Measurements from ENCODE around the gene PALLD. TPM values are rescaled to one million over a fixed set of nuclear protein-coding genes. Genes with fewer than 3 reads are reported as not detected.

Gene PALLD
- total and polyA plus RNA-seq, 3 donors from 2014 or later = 138 to 156 (median 146) TPM

DNA sequence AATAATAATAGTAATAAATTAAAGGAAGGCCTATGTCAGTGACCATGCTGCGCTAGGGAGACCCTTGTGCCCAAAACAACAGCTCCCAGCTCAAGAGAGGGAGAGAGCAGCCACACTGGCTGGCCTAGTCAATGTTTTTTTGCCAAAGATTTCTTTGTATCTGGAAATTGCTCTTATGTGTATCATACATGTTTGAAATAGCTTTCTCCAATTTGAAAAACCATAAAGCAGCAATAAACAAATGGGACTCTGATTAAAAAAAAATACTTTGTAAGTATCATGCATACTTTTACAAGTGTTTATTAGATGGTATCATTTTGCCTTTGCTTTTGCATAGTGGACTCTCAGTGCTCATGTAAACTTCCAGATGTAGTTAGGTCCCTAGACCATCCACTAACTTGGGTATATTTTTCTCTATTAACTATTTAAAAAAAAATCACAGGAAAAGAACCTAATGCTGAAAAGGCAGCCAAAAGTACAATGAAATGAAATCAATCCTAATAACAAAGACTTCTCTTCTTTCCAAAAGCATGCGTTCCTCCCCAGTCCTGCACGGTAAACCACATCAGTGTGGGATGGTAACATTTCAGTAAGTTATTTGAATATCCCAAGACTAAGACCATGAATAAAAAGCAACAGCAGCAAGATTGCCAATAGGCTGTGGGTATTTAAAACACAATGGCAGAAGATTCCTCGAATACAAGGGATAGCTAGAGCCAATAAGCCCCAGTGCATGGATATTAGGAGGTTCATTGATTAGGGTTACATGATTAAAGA, 117.6 kb downstream of the PALLD start:
- no peak overlapping the region for H3K27ac ChIP-seq
- intact Hi-C loops (cut with DNase I; ENCODE audit: low total_unique reads) = no loop called here
- no peaks in the 10 kb centered on the region for H3K4me1 ChIP-seq
- no peak for DNase-seq
- no peaks in the 10 kb centered on the region for H3K9me3 ChIP-seq
- WGBS, 2 donors = 83 to 95% methylated on average over 4 of the region's 4 CpGs
- H3K36me3 ChIP-seq (ENCODE audit: low read depth, missing control alignments) = no peaks in the 10 kb centered on the region
- no peaks in the 10 kb centered on the region for H3K27me3 ChIP-seq
- H3K4me3 ChIP-seq = no peak overlapping the region
- no peak for TF ChIP-seq POLR2A (IDR thresholded peaks at IDR 0.05)
- TF ChIP-seq, protein P1, sequence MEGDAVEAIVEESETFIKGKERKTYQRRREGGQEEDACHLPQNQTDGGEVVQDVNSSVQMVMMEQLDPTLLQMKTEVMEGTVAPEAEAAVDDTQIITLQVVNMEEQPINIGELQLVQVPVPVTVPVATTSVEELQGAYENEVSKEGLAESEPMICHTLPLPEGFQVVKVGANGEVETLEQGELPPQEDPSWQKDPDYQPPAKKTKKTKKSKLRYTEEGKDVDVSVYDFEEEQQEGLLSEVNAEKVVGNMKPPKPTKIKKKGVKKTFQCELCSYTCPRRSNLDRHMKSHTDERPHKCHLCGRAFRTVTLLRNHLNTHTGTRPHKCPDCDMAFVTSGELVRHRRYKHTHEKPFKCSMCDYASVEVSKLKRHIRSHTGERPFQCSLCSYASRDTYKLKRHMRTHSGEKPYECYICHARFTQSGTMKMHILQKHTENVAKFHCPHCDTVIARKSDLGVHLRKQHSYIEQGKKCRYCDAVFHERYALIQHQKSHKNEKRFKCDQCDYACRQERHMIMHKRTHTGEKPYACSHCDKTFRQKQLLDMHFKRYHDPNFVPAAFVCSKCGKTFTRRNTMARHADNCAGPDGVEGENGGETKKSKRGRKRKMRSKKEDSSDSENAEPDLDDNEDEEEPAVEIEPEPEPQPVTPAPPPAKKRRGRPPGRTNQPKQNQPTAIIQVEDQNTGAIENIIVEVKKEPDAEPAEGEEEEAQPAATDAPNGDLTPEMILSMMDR (IDR thresholded peaks at IDR 0.05) = no peak

DNA sequence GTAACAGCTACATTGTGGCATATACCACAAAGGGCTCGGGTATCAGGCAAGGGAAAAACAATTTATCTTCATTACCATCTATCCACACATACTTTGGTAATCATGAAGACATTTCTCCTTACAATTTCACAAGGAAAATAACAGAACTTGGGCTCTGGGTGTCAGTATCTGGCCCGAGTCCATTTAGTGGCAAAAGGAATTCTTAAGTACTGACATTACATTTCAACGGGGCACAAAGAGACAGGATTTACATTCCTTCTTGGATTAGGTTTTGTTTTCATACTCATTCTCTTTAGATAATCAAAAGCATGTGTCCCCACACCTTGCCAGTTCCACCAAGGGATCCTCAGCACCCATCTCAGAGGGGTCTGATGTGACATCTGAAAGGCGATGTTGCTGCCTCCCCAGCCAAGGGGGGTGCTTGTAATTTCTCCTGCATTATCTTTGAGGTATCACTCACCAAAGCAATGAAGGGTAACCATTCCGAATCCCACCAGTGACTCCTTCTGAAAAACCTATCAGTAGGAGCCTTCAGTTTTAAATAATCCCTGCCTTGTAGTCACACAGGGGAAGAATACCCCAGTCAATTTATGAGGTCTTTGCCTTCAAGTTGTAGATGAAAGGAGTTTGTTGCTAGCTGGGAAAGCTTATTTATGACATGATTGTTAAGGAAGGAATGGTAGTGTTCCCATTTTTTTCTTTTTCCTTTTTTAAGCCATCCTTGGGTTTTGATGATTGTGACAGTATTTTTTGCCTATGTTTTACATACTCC, 118.6 kb downstream of the PALLD start:
- 70 to 83% methylated on average over 5 of the region's 5 CpGs for WGBS, 2 donors
- H3K4me1 ChIP-seq = no peaks in the 10 kb centered on the region
- H3K9me3 ChIP-seq = no peaks in the 10 kb centered on the region
- TF ChIP-seq POLR2A (IDR thresholded peaks at IDR 0.05) = no peak
- TF ChIP-seq, protein P1 (IDR thresholded peaks at IDR 0.05) = no peak
- H3K36me3 ChIP-seq (ENCODE audit: low read depth, missing control alignments) = no peaks in the 10 kb centered on the region
- no peak for DNase-seq
- intact Hi-C loops (cut with DNase I; ENCODE audit: low total_unique reads) = no loop called here
- no peak overlapping the region for H3K4me3 ChIP-seq
- no peak overlapping the region for H3K27ac ChIP-seq
- no peaks in the 10 kb centered on the region for H3K27me3 ChIP-seq

DNA sequence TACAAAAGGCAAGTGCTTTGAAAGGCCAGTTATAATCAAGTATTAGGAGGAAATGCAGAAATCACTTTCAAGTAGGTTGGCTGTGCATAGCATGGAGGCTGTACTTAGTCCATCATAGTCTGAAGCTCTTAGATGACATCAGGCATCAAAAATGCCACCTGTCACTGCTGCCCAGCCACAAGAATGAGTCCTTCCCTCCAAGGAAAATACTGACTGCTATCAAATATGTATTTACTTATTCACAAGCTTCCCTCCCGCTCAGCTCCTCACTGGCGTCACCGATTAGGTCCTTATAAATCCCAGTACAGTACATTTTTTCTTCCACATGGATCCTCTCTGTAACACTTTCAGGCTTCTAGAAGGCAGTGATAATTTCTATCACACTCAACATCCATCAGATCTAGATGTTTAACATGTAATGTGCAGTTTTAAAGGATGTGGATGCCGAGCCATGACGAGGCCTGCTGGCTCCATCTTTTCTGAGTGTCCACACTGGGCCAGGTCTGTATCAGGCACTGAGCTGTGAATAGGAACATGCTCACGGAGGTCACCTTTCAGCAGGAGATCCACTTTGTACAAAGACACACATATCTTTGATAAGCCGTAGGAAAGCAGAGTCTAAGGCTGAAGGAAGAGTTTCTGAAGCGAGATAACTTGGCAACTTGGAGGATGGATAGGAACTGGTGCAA, 121.9 kb downstream of the PALLD start:
- Histone ChIP-seq H3K27me3 (no peaks in the 10 kb centered on the region), H3K36me3 (ENCODE audit: low read depth, missing control alignments) (no peaks in the 10 kb centered on the region), H3K27ac (no peak overlapping the region), H3K9me3 (no peaks in the 10 kb centered on the region), H3K4me1 (no peaks in the 10 kb centered on the region), H3K4me3 (no peak overlapping the region)
- TF ChIP-seq, protein P1 (IDR thresholded peaks at IDR 0.05) = no peak
- TF ChIP-seq POLR2A (IDR thresholded peaks at IDR 0.05) = no peak
- no peak for DNase-seq
- WGBS, 2 donors = 87 to 89% methylated on average over 8 of the region's 8 CpGs
- intact Hi-C loops (cut with DNase I; ENCODE audit: low total_unique reads) = no loop called here

DNA sequence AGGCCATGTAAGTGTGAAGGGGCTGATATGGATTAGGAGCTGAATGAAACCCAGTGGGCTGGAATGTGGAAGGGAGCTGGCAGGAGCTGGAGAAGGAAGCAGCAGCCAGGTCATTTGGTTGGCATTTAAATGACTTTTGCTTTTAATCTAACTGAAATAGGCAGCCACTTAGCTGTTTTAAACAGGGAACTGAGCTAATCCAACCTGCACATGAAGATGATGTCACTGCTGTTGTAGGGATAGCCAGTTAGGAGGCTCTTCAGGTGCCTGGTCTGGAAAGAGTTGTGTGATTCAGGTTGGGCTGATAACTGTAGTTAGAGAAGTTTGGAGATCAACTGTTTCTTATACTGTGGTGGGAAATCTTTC, 122.4 kb downstream of the PALLD start:
- Histone ChIP-seq H3K4me1 (no peaks in the 10 kb centered on the region), H3K27ac (no peak overlapping the region), H3K9me3 (no peaks in the 10 kb centered on the region), H3K4me3 (no peak overlapping the region), H3K36me3 (ENCODE audit: low read depth, missing control alignments) (no peaks in the 10 kb centered on the region), H3K27me3 (no peaks in the 10 kb centered on the region)
- TF ChIP-seq, protein P1 (IDR thresholded peaks at IDR 0.05) = no peak
- TF ChIP-seq POLR2A (IDR thresholded peaks at IDR 0.05) = no peak
- no peak for DNase-seq
- intact Hi-C loops (cut with DNase I; ENCODE audit: low total_unique reads) = no loop called here

Measured in testis (tissue), 3 donors.